Stimulated activated naive CD8-positive, alpha-beta T cell treated with anti-CD3 and anti-CD28 coated beads, Interleukin-15, amount 100 ng/mL, for 72 hours (primary cell): ENCODE data around the gene THSD4.
"Not testable (repeated sequence)": the region's sequence is repeated elsewhere in the genome, so short reads cannot be mapped to it uniquely, and the experiment has no call there.

Experiments
- ATAC-seq: fragments of 150-1000 bp; cut with Tn5 transposase; 2 replicates; pipeline ENCODE4 v1.10.0; 2021; ENCODE audit warnings: mild to moderate bottlenecking, moderate library complexity
- DNase-seq, 2 donors: peaks; one replicate each; pipeline ENCODE4 v3.0.0; 2021 to 2022
- H3K27ac Mint-ChIP-seq, 2 donors: one replicate each; pipeline ENCODE4 v1.8.0; 2022; ENCODE audit warnings: mild to moderate bottlenecking in 2 of 2, mixed read lengths in 2 of 2, moderate library complexity in 2 of 2
- H3K27me3 Mint-ChIP-seq: one replicate; pipeline ENCODE4 v1.8.0; 2022; ENCODE audit warnings: mixed read lengths
- H3K4me1 Mint-ChIP-seq: one replicate; pipeline ENCODE4 v1.8.0; 2022; ENCODE audit warnings: mild to moderate bottlenecking, mixed read lengths
- H3K4me3 Mint-ChIP-seq, 2 donors: one replicate each; pipeline ENCODE4 v1.8.0; 2022; ENCODE audit warnings: mild to moderate bottlenecking in 2 of 2, mixed read lengths in 2 of 2, moderate library complexity in 1 of 2
- H3K9me3 Mint-ChIP-seq, 2 donors: one replicate each; pipeline ENCODE4 v1.8.0; 2022; ENCODE audit warnings: mixed read lengths in 2 of 2

THSD4 gene

GRCh38 chr15:71146580-71146982 is 31.3 kb downstream of the THSD4 start:
- no peak for ATAC-seq
- Mint-ChIP-seq H3K9me3 (no peaks in the 10 kb centered on the region), H3K27me3 (peaks cover 21% of the 10 kb centered on the region), H3K4me3 (no peak overlapping the region), H3K4me1 (no peaks in the 10 kb centered on the region), H3K27ac (no peak overlapping the region)
- DNase-seq = no peak

- H3K27ac Mint-ChIP-seq = no peak overlapping the region
- no peaks in the 10 kb centered on the region for H3K9me3 Mint-ChIP-seq
- DNase-seq (no peak), ATAC-seq (no peak)
- H3K4me1 Mint-ChIP-seq = no peaks in the 10 kb centered on the region
- H3K27me3 Mint-ChIP-seq = peaks cover 21% of the 10 kb centered on the region
- H3K4me3 Mint-ChIP-seq = no peak overlapping the region
Measured at GRCh38 chr15:71148048-71148447, 32.8 kb downstream of the THSD4 start.

GRCh38 chr15:71149646-71150557 is 34.6 kb downstream of the THSD4 start:
- H3K9me3 Mint-ChIP-seq = no peaks in the 10 kb centered on the region
- no peak overlapping the region for H3K4me3 Mint-ChIP-seq
- H3K27ac Mint-ChIP-seq = peak overlapping the region in 1 of 2 donors; percentile 8
- H3K27me3 Mint-ChIP-seq = peaks cover 14% of the 10 kb centered on the region
- DNase-seq (no peak), ATAC-seq (no peak)
- H3K4me1 Mint-ChIP-seq = no peaks in the 10 kb centered on the region

- no peaks in the 10 kb centered on the region for H3K4me1 Mint-ChIP-seq
- DNase-seq = no peak
- no peaks in the 10 kb centered on the region for H3K9me3 Mint-ChIP-seq
- no peak for ATAC-seq
- peaks cover 13% of the 10 kb centered on the region for H3K27me3 Mint-ChIP-seq
- H3K4me3 Mint-ChIP-seq = no peak overlapping the region
- H3K27ac Mint-ChIP-seq = no peak overlapping the region
Measured at GRCh38 chr15:71151081-71151480, 35.8 kb downstream of the THSD4 start.

GRCh38 chr15:71152542-71152941 is 37.3 kb downstream of the THSD4 start:
- H3K4me3 Mint-ChIP-seq = no peak overlapping the region
- DNase-seq (no peak), ATAC-seq (no peak)
- H3K9me3 Mint-ChIP-seq = no peaks in the 10 kb centered on the region
- peaks cover 13% of the 10 kb centered on the region for H3K27me3 Mint-ChIP-seq
- H3K4me1 Mint-ChIP-seq = no peaks in the 10 kb centered on the region
- no peak overlapping the region for H3K27ac Mint-ChIP-seq

GRCh38 chr15:71153823-71154524 is 38.7 kb downstream of the THSD4 start:
- H3K27me3 Mint-ChIP-seq = peaks cover 13% of the 10 kb centered on the region
- no peak overlapping the region for H3K27ac Mint-ChIP-seq
- no peak for ATAC-seq
- H3K4me1 Mint-ChIP-seq = no peaks in the 10 kb centered on the region
- no peak overlapping the region for H3K4me3 Mint-ChIP-seq
- no peak for DNase-seq
- H3K9me3 Mint-ChIP-seq = no peaks in the 10 kb centered on the region

- H3K27ac Mint-ChIP-seq = peak overlapping the region in 1 of 2 donors; percentile 49
- no peak overlapping the region for H3K4me3 Mint-ChIP-seq
- H3K9me3 Mint-ChIP-seq = no peaks in the 10 kb centered on the region
- H3K27me3 Mint-ChIP-seq = peaks cover 13% of the 10 kb centered on the region
- H3K4me1 Mint-ChIP-seq = no peaks in the 10 kb centered on the region
- DNase-seq = no peak
- ATAC-seq = no peak
Measured at GRCh38 chr15:71154607-71155200, 39.4 kb downstream of the THSD4 start.

GRCh38 chr15:71155534-71155933 is 40.3 kb downstream of the THSD4 start:
- no peak overlapping the region for H3K4me3 Mint-ChIP-seq
- H3K27ac Mint-ChIP-seq = no peak overlapping the region
- DNase-seq = no peak
- peaks cover 13% of the 10 kb centered on the region for H3K27me3 Mint-ChIP-seq
- ATAC-seq = no peak
- no peaks in the 10 kb centered on the region for H3K9me3 Mint-ChIP-seq
- H3K4me1 Mint-ChIP-seq = no peaks in the 10 kb centered on the region

GRCh38 chr15:71160976-71161375 is 45.7 kb downstream of the THSD4 start:
- no peaks in the 10 kb centered on the region for H3K4me1 Mint-ChIP-seq
- ATAC-seq = no peak

GRCh38 chr15:71162309-71162708 is 47.0 kb downstream of the THSD4 start:
- Mint-ChIP-seq H3K4me3 (no peak overlapping the region), H3K4me1 (no peaks in the 10 kb centered on the region), H3K27me3 (peaks cover 32% of the 10 kb centered on the region), H3K27ac (no peak overlapping the region), H3K9me3 (peaks cover 8 to 9% of the 10 kb centered on the region in 2 donors)
- no peak for DNase-seq
- ATAC-seq = no peak

More at GRCh38 chr15:71160976-71161375, 45.7 kb downstream of the THSD4 start:
- Mint-ChIP-seq H3K9me3 (peaks cover 8 to 9% of the 10 kb centered on the region in 2 donors), H3K4me3 (no peak overlapping the region), H3K27ac (no peak overlapping the region), H3K27me3 (peaks cover 30% of the 10 kb centered on the region)
- no peak for DNase-seq

- H3K27me3 Mint-ChIP-seq = peaks cover 32% of the 10 kb centered on the region
- not testable (repeated sequence) for ATAC-seq, H3K27ac Mint-ChIP-seq, H3K9me3 Mint-ChIP-seq, H3K4me3 Mint-ChIP-seq, H3K4me1 Mint-ChIP-seq, DNase-seq
Measured at GRCh38 chr15:71164606-71165005, 49.3 kb downstream of the THSD4 start.

GRCh38 chr15:71167445-71168165 is 52.3 kb downstream of the THSD4 start:
- no peak for DNase-seq
- ATAC-seq = no peak
- Mint-ChIP-seq H3K4me3 (no peak overlapping the region), H3K4me1 (no peaks in the 10 kb centered on the region), H3K27me3 (peaks cover 19% of the 10 kb centered on the region), H3K27ac (no peak overlapping the region), H3K9me3 (peaks cover 5 to 10% of the 10 kb centered on the region in 2 donors)

- H3K4me1 Mint-ChIP-seq = no peaks in the 10 kb centered on the region
- no peak for DNase-seq
- H3K27ac Mint-ChIP-seq = no peak overlapping the region
- peaks cover 14% of the 10 kb centered on the region for H3K27me3 Mint-ChIP-seq
- H3K4me3 Mint-ChIP-seq = no peak overlapping the region
- ATAC-seq = no peak
- peaks cover under 1 to 4% of the 10 kb centered on the region in 2 donors for H3K9me3 Mint-ChIP-seq
Measured at GRCh38 chr15:71168166-71168834, 53.0 kb downstream of the THSD4 start.

GRCh38 chr15:71170163-71170562 is 54.9 kb downstream of the THSD4 start:
- H3K9me3 Mint-ChIP-seq = peaks cover 8 to 11% of the 10 kb centered on the region in 2 donors
- H3K4me3 Mint-ChIP-seq = no peak overlapping the region
- no peaks in the 10 kb centered on the region for H3K4me1 Mint-ChIP-seq
- no peak for ATAC-seq
- peaks cover 10% of the 10 kb centered on the region for H3K27me3 Mint-ChIP-seq
- no peak overlapping the region for H3K27ac Mint-ChIP-seq
- no peak for DNase-seq

- H3K4me1 Mint-ChIP-seq = no peaks in the 10 kb centered on the region
- H3K9me3 Mint-ChIP-seq = peaks cover 8 to 11% of the 10 kb centered on the region in 2 donors
- no peaks in the 10 kb centered on the region for H3K27me3 Mint-ChIP-seq
- ATAC-seq = no peak
- no peak overlapping the region for H3K4me3 Mint-ChIP-seq
- no peak overlapping the region for H3K27ac Mint-ChIP-seq
- no peak for DNase-seq
Measured at GRCh38 chr15:71171195-71171594, 55.9 kb downstream of the THSD4 start.
